Esophagus squamous epithelium (tissue), 4 donors: ENCODE results near the gene SRGAP2B.
"Not testable (repeated sequence)": the region's sequence is repeated elsewhere in the genome, so short reads cannot be mapped to it uniquely, and the experiment has no call there.

Experiments
- POLR2A ChIP-seq, 4 donors: fragments of 450-650 bp; IDR thresholded peaks; one replicate each; pipeline ENCODE4 v1.6.1; 2017; ENCODE audit warnings: antibody characterized with exemption in 4 of 4, mild to moderate bottlenecking in 4 of 4, moderate library complexity in 3 of 4
- TF ChIP-seq, protein P1 (sequence below), 6 experiments: fragments of 450-650 bp in 4 of 6; fragments of 200-600 bp in 2 of 6; sonication (generic) in 2 of 6; IDR thresholded peaks; one replicate each; pipeline ENCODE4 v1.5.1; 2016 to 2019; ENCODE audit warnings: antibody characterized with exemption in 6 of 6, mild to moderate bottlenecking in 4 of 6, moderate library complexity in 4 of 6

- TF ChIP-seq POLR2A (IDR thresholded peaks at IDR 0.05) = not testable (repeated sequence)
- TF ChIP-seq, protein P1, sequence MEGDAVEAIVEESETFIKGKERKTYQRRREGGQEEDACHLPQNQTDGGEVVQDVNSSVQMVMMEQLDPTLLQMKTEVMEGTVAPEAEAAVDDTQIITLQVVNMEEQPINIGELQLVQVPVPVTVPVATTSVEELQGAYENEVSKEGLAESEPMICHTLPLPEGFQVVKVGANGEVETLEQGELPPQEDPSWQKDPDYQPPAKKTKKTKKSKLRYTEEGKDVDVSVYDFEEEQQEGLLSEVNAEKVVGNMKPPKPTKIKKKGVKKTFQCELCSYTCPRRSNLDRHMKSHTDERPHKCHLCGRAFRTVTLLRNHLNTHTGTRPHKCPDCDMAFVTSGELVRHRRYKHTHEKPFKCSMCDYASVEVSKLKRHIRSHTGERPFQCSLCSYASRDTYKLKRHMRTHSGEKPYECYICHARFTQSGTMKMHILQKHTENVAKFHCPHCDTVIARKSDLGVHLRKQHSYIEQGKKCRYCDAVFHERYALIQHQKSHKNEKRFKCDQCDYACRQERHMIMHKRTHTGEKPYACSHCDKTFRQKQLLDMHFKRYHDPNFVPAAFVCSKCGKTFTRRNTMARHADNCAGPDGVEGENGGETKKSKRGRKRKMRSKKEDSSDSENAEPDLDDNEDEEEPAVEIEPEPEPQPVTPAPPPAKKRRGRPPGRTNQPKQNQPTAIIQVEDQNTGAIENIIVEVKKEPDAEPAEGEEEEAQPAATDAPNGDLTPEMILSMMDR (IDR thresholded peaks at IDR 0.05) = not testable (repeated sequence)
These were observed 81.8 kb downstream of the SRGAP2B start for GRCh38 chr1:145013353-145013752.
